ENCODE measurements around the gene MTCL3.

Gene MTCL3

GRCh38 chr6:127475135-127475822 is 43.9 kb downstream of the MTCL3 start:
- no peak for TF ChIP-seq CTCF (IDR thresholded peaks at IDR 0.05; ENCODE audit: control extremely low read depth, extremely low read depth)
- ATAC-seq (ENCODE audit: insufficient read depth, low FRiP score): no peak

GRCh38 chr6:127471379-127472255 is 47.5 kb downstream of the MTCL3 start:
- TF ChIP-seq CTCF (IDR thresholded peaks at IDR 0.05; ENCODE audit: control extremely low read depth, extremely low read depth): no peak
- DNase-seq: peak in 2 of 3 donors; percentile 11 to 46
- no peak for ATAC-seq (ENCODE audit: insufficient read depth, low FRiP score)
- Histone ChIP-seq H3K36me3 (ENCODE audit: control insufficient read depth in 4 of 4, insufficient read depth in 4 of 4, low read length in 4 of 4) (peaks cover 0 to 7% (median 0%) of the 10 kb centered on the region in 4 donors), H3K4me1 (ENCODE audit: control insufficient read depth in 5 of 5, insufficient read depth in 5 of 5, low read length in 5 of 5) (peaks cover 0 to 5% (median 0%) of the 10 kb centered on the region in 5 donors), H3K9ac (ENCODE audit: insufficient read depth in 1 of 2, low read length in 2 of 2) (no peak overlapping the region), H3K27ac (ENCODE audit: low read depth in 1 of 2, low read length in 1 of 2) (no peak overlapping the region), H3K4me3 (no peak overlapping the region), H3K27me3 (ENCODE audit: control insufficient read depth in 3 of 3, insufficient read depth in 3 of 3, low read length in 2 of 3) (no peaks in the 10 kb centered on the region), H3K9me3 (ENCODE audit: control insufficient read depth in 4 of 4, insufficient read depth in 3 of 4, low read length in 3 of 4) (peaks cover 0 to 6% (median 0%) of the 10 kb centered on the region in 4 donors)
- WGBS, 2 donors: 49 to 78% methylated on average over 5 of the region's 5 CpGs

More at GRCh38 chr6:127475135-127475822, 43.9 kb downstream of the MTCL3 start:
- 85 to 89% methylated on average over 83 to 87 of the region's 87 CpGs for WGBS, 2 donors
- no peak overlapping the region for H3K27ac ChIP-seq (ENCODE audit: low read depth in 1 of 2, low read length in 1 of 2)
- no peak for DNase-seq
- no peak overlapping the region for H3K4me3 ChIP-seq
- H3K9me3 ChIP-seq (ENCODE audit: control insufficient read depth in 4 of 4, insufficient read depth in 3 of 4, low read length in 3 of 4): peaks cover 0 to 6% (median 0%) of the 10 kb centered on the region in 4 donors
- H3K36me3 ChIP-seq (ENCODE audit: control insufficient read depth in 4 of 4, insufficient read depth in 4 of 4, low read length in 4 of 4): peaks cover 0 to 12% (median 1%) of the 10 kb centered on the region in 4 donors
- H3K9ac ChIP-seq (ENCODE audit: insufficient read depth in 1 of 2, low read length in 2 of 2): no peak overlapping the region
- H3K4me1 ChIP-seq (ENCODE audit: control insufficient read depth in 5 of 5, insufficient read depth in 5 of 5, low read length in 5 of 5): peaks cover 0 to 5% (median 0%) of the 10 kb centered on the region in 5 donors
- H3K27me3 ChIP-seq (ENCODE audit: control insufficient read depth in 3 of 3, insufficient read depth in 3 of 3, low read length in 2 of 3): no peaks in the 10 kb centered on the region

GRCh38 chr6:127468936-127469335 is 50.2 kb downstream of the MTCL3 start:
- DNase-seq: no peak
- WGBS, 2 donors: 75 to 84% methylated on average over 2 of the region's 2 CpGs

More at GRCh38 chr6:127468936-127469335, 50.2 kb downstream of the MTCL3 start:
- no peak overlapping the region for H3K9ac ChIP-seq (ENCODE audit: insufficient read depth in 1 of 2, low read length in 2 of 2)
- TF ChIP-seq CTCF (IDR thresholded peaks at IDR 0.05; ENCODE audit: control extremely low read depth, extremely low read depth): no peak
- H3K36me3 ChIP-seq (ENCODE audit: control insufficient read depth in 4 of 4, insufficient read depth in 4 of 4, low read length in 4 of 4): peaks cover 0 to 4% (median 0%) of the 10 kb centered on the region in 4 donors
- no peak overlapping the region for H3K4me3 ChIP-seq
- no peaks in the 10 kb centered on the region for H3K27me3 ChIP-seq (ENCODE audit: control insufficient read depth in 3 of 3, insufficient read depth in 3 of 3, low read length in 2 of 3)
- peaks cover 0 to 15% (median 3%) of the 10 kb centered on the region in 5 donors for H3K4me1 ChIP-seq (ENCODE audit: control insufficient read depth in 5 of 5, insufficient read depth in 5 of 5, low read length in 5 of 5)
- H3K9me3 ChIP-seq (ENCODE audit: control insufficient read depth in 4 of 4, insufficient read depth in 3 of 4, low read length in 3 of 4): no peaks in the 10 kb centered on the region
- no peak for ATAC-seq (ENCODE audit: insufficient read depth, low FRiP score)
- H3K27ac ChIP-seq (ENCODE audit: low read depth in 1 of 2, low read length in 1 of 2): no peak overlapping the region
